Small intestine (tissue), 7 donors: ENCODE results near the gene DAPK2. TPM values are rescaled to one million over a fixed set of nuclear protein-coding genes. Genes with fewer than 3 reads are reported as not detected.

ENCODE experiments used
- DNase-seq, 2 donors: peaks; one replicate each; pipeline versions ENCODE4 v3.0.0 to v3.0.0-alpha.2; 2013
- FAIRE-seq: peaks from 2 replicates; lab custom pipeline; 2012; peaks lifted over from hg19 to GRCh38; lab: Jason Lieb, UNC
- H3K27ac ChIP-seq, 3 donors: one replicate each; pipeline ENCODE4 v1.5.1; 2013; ENCODE audit warnings: low read length in 2 of 3, mild to moderate bottlenecking in 2 of 3, control low read depth in 1 of 3, inconsistent platforms in 1 of 3, low read depth in 1 of 3, moderate library complexity in 1 of 3
- H3K27me3 ChIP-seq, 3 donors: one replicate each; pipeline ENCODE4 v1.6.1; 2013; ENCODE audit warnings: low read length in 3 of 3, inconsistent platforms in 1 of 3; ENCODE audit not compliant: control insufficient read depth in 3 of 3, insufficient read depth in 3 of 3
- H3K36me3 ChIP-seq, 3 donors: one replicate each; pipeline ENCODE4 v1.6.1; 2013; ENCODE audit warnings: low read length in 3 of 3, inconsistent platforms in 1 of 3, low read depth in 1 of 3, mild to moderate bottlenecking in 1 of 3, moderate library complexity in 1 of 3; ENCODE audit not compliant: control insufficient read depth in 3 of 3, insufficient read depth in 2 of 3
- H3K4me1 ChIP-seq, 3 donors: one replicate each; pipeline ENCODE4 v1.6.1; 2013; ENCODE audit warnings: low read length in 2 of 3, inconsistent platforms in 1 of 3, low read depth in 1 of 3, mild to moderate bottlenecking in 1 of 3, moderate library complexity in 1 of 3; ENCODE audit not compliant: control insufficient read depth in 3 of 3, insufficient read depth in 2 of 3
- H3K4me3 ChIP-seq, 3 donors: one replicate each; pipeline ENCODE4 v1.5.1; 2013; ENCODE audit warnings: low read length in 3 of 3, control low read depth in 1 of 3, inconsistent platforms in 1 of 3, low read depth in 1 of 3, mild to moderate bottlenecking in 1 of 3, moderate library complexity in 1 of 3
- H3K9me3 ChIP-seq, 2 donors: one replicate each; pipeline ENCODE4 v1.6.1; 2013; ENCODE audit warnings: low read depth in 1 of 2, low read length in 1 of 2; ENCODE audit not compliant: control insufficient read depth in 2 of 2, insufficient read depth in 1 of 2
- WGBS, 3 donors: extraction: QIAGEN DNeasy Blood & Tissue Kit; methylation state at CpG; one replicate each; pipeline ENCODE4 v1.1.7; 2013; 5-methylcytosine and 5-hydroxymethylcytosine counted together
- polyA plus RNA-seq, 4 donors: library from polyadenylated mRNA; stranded (reverse) in 3 of 4; unstranded in 1 of 4; fragments of 200-250 nt in 3 of 4; fragments of 120-200 nt in 1 of 4; gene quantifications; one replicate each; pipeline versions ENCODE4 v1.2.1 to v1.2.3, GENCODE V29; 2013
- donor health status: healthy with polysubstance abuse.
- donor health status: control.
- donor health status: control.
- donor health status: Bipolar disorder and iron deficiency.
- donor health status: healthy.

The DAPK2 gene
- polyA plus RNA-seq, 4 donors = 10.3 to 91.6 (median 47.5) TPM

DNA sequence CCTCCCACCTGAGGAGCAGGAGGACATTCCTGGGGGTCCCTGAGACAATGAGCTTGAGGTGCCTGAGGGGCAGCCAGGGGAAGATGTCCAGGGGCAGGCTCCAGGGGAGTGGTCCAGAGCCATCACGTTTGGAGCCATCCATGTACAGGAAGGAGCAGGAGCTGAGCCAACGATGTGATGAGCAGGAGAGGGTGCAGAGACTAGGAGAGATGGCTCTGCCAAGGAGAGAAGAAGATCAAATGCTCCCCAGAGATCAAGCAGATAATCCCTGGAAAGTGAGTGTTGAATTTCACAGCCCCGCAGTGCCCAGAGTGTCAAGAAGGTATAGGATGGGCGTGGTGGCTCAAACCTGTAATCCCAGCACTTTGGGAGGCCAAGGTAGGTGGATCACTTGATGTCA, 114.7 kb downstream of the DAPK2 start:
- Histone ChIP-seq H3K27ac (no peak overlapping the region), H3K36me3 (peaks cover 0 to 17% (median 11%) of the 10 kb centered on the region in 3 donors), H3K27me3 (no peaks in the 10 kb centered on the region), H3K4me3 (no peak overlapping the region), H3K9me3 (no peaks in the 10 kb centered on the region), H3K4me1 (no peaks in the 10 kb centered on the region)
- WGBS, 3 donors = 83 to 88% (median 87%) methylated on average over 4 of the region's 4 CpGs
- DNase-seq = no peak
- FAIRE-seq = no peak

DNA sequence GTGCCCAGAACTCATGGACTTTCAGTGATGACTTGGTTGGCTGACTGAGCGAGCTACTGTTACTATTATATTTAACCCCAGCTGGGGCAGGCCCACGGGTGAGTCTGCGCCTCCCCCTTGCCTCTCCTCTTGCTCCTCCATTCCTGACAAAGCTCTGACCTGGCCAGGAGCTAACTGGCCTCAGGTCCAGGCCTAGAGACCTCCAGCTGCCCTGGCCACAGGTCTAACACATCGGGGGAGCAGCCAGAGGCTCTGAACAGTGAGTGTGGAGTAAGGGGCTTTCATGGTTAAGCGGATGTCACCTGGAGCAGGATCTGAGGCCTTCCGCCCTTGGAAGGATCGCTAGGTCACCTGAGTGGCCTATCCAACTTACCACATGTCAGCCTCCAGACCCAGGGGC, 116.3 kb downstream of the DAPK2 start:
- H3K4me1 ChIP-seq = no peaks in the 10 kb centered on the region
- no peak overlapping the region for H3K4me3 ChIP-seq
- FAIRE-seq = no peak
- 95 to 99% (median 96%) methylated on average over 7 of the region's 7 CpGs for WGBS, 3 donors
- no peaks in the 10 kb centered on the region for H3K9me3 ChIP-seq
- H3K27ac ChIP-seq = no peak overlapping the region
- DNase-seq = no peak
- peaks cover 0 to 23% (median 14%) of the 10 kb centered on the region in 3 donors for H3K36me3 ChIP-seq
- H3K27me3 ChIP-seq = no peaks in the 10 kb centered on the region

DNA sequence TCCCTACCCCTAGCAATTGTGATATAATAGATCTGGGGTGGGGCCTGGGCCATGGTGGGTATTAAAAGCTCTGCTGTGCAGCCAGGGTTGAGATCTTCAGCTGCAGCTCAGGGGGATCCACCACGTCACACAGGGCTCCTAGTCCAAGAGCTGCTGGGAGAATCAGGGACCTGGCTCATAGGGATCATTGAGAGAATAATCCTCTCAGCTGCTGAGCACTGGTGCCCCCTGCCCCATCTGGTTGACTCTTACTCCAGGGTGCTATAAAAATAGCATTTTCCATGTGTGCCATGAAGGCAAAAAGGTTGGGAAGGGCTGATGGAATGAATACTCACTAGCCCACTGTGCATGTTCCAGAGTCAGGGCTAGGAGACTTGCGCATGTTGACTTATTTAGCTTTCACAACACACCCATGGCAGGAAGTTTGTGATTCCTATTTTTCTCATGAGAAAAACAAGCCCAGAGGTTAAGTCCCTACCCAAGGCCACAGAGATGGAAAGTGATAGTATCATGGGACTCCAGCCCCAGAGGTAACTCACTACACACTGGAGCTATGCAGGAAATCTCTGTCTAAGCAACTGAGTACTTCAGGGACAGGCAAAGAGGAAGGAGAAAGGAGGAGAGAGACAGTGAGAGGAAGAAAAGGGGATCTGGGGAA, 118.0 kb downstream of the DAPK2 start:
- Histone ChIP-seq H3K9me3 (no peaks in the 10 kb centered on the region), H3K4me1 (no peaks in the 10 kb centered on the region), H3K36me3 (peaks cover 0 to 31% (median 27%) of the 10 kb centered on the region in 3 donors), H3K27ac (no peak overlapping the region), H3K4me3 (no peak overlapping the region), H3K27me3 (no peaks in the 10 kb centered on the region)
- FAIRE-seq = no peak
- WGBS, 3 donors = 88 to 97% (median 90%) methylated on average over 2 of the region's 2 CpGs
- no peak for DNase-seq

DNA sequence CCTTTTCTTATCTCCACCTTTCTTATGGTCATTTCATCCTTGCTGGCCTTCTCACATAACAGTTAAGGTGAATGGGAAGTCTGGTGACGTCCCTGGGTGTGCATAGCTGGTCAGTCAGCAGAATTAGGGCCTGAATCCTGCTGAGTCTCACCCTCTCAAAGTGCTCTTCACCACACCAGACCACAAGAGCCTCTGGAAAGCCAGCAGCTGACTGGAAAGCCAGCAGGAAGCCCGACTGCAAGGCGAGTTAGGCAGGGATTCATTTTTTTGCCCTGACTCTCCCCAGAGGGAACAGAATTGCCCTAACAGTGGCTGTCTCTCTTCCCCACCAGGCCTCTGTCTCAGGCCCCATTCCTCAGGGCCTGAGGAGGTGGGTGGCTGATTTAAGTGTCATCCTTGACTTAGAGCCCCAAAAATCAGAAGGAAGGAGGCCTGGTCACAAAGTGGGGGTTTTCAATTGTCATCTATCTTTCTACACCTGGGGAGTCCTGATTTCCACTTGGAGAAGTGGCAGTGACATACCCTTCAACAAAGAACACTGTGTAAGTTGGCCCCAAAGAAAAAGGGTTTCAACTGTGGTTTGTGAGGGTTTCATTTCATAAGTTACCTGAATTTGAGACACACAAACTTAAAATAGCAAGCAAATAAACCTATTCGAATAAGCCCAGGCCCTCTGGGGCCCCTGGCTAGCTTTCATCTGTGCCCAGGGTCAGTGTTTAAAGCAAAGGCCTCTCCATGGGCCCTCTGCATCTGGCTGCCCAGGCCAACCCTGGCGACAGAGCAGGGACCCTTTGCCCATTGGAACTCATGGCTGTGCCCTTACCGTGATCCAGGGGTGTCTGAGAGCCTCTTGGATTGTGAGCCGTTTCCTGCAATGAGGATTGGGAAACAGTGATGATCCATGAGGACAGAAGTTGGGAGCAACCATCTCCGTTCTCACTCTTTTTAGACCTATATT, 122.0 kb downstream of the DAPK2 start:
- H3K9me3 ChIP-seq = no peaks in the 10 kb centered on the region
- FAIRE-seq = no peak
- no peak overlapping the region for H3K27ac ChIP-seq
- 90 to 92% (median 91%) methylated on average over 8 of the region's 8 CpGs for WGBS, 3 donors
- peaks cover 0 to 35% (median 32%) of the 10 kb centered on the region in 3 donors for H3K36me3 ChIP-seq
- DNase-seq = no peak
- no peaks in the 10 kb centered on the region for H3K27me3 ChIP-seq
- no peaks in the 10 kb centered on the region for H3K4me1 ChIP-seq
- H3K4me3 ChIP-seq = no peak overlapping the region

DNA sequence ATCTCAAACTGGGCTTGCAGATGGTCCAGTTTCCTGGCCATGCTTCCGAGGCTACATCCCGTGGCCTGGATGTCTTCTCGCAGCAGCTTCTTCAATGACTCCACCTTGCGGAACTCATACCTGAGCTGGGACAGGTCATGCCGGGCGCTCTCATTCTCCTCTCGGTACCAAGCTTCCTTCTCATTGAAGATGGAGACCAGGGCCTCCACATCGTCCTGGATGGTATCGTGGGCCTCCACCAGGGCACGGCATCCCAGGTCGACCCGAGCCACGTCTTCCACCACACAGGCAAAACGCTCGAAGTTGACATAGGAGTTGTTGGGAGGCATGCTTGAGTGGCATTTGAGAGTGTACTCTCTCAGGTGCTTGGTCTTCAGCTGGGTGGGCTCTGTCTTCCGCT, 123.4 kb downstream of the DAPK2 start:
- H3K4me3 ChIP-seq = no peak overlapping the region
- H3K27ac ChIP-seq = no peak overlapping the region
- H3K9me3 ChIP-seq = no peaks in the 10 kb centered on the region
- H3K27me3 ChIP-seq = no peaks in the 10 kb centered on the region
- H3K4me1 ChIP-seq = peaks cover 0 to 1% (median 0%) of the 10 kb centered on the region in 3 donors
- H3K36me3 ChIP-seq = peaks cover 0 to 36% (median 29%) of the 10 kb centered on the region in 3 donors
- WGBS, 3 donors = 89 to 93% (median 90%) methylated on average over 15 to 16 of the region's 16 CpGs
- no peak for FAIRE-seq
- DNase-seq = no peak

DNA sequence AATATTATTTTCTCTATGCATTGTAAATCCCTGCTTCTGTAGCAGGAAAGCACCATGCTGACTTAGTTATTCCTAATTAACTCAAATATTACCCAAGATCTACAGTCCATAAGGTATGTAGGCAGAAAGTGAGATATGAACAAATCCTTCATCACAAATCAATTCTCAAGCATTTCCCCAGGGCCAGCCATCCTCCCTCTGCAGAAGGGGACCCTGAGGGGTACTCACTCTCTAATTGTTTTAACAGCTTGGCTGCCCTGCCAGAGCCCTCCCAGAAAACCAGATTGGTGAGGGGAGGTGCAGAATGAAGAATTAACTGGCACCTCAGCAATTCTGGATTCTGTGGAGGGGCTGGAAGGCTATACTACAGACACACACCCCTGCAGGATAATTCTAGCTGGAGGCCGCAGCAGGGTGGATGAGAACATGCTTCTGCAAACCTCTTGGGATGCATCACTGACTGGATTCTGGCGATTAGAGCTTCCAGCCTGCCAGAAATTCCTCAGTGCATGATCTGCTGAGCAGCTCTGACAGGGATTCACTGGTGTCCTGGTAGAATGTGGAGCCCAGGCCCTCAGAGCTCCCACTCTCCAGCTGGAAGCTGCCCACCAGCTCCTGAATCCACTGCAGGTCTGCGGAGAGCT, 123.9 kb downstream of the DAPK2 start:
- WGBS, 3 donors = 77 to 95% (median 86%) methylated on average over 3 of the region's 3 CpGs
- Histone ChIP-seq H3K36me3 (peaks cover 0 to 36% (median 27%) of the 10 kb centered on the region in 3 donors), H3K4me3 (no peak overlapping the region), H3K27me3 (no peaks in the 10 kb centered on the region), H3K4me1 (peaks cover 0 to 5% (median 0%) of the 10 kb centered on the region in 3 donors), H3K9me3 (no peaks in the 10 kb centered on the region), H3K27ac (no peak overlapping the region)
- FAIRE-seq (no peak), DNase-seq (no peak)

DNA sequence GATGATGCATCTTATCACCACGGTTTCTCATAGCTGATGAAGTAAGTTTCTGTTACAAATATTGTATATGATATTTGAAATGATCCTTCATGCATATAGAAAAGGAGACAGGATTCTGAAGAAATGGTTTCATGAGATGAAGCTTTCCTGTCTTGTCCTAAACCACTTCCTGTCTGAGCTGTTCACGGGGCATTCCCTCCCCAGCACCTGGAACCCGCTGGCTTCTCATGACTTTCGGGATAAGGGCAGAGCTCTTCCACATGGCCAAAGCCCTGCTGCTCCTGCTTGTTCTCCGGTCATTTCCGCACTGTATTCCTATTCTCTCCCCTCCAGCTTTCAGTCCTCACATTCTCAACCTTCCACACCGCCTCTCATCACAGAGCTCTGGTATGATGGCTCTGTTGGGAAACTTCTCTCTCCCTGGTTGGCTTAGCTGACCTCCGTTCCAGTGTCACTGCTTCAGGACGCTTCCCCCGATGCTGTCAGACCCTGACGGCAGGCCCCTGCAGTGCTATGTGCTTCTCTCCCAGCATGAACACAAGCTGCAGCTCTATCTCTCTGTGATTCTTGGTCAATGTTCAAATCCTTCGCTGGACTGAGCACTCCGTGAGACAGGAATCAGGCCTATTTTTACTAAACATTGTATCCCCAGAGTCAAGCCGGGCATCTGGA, 125.6 kb downstream of the DAPK2 start:
- Histone ChIP-seq H3K27ac (no peak overlapping the region), H3K27me3 (no peaks in the 10 kb centered on the region), H3K36me3 (peaks cover 0 to 36% (median 17%) of the 10 kb centered on the region in 3 donors), H3K4me3 (no peak overlapping the region), H3K9me3 (no peaks in the 10 kb centered on the region), H3K4me1 (peaks cover 0 to 18% (median 0%) of the 10 kb centered on the region in 3 donors)
- WGBS, 3 donors = 82 to 95% (median 89%) methylated on average over 14 of the region's 14 CpGs
- DNase-seq = no peak
- FAIRE-seq = no peak
